Measurements from ENCODE around the gene PI4KA.
"Not testable (repeated sequence)": the region's sequence is repeated elsewhere in the genome, so short reads cannot be mapped to it uniquely, and the experiment has no call there.

DNA sequence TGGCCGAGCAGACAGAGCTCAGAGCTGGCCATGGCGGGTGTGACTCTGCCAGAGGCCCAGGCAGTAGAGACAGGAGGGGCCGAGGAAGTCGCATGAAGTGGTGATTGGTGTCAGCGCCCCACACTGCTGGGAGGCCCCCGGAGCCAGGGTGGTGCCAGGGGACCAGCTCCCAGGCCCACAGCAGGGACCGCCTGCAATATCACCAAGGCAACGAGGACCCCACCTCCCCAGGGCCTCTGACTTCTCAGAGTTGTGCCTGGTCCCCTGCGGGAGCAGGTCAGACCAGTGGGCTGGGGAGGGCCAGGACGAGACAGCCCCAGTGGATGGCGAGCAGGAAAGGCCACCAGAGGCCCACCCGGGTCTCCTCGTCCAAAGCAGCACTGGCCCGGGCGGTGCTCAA lies 189.1 kb downstream of the PI4KA start:
- TF ChIP-seq CTCF, POLR2A (IDR thresholded peaks at IDR 0.05): not testable (repeated sequence)

Measured in right lobe of liver (tissue), 4 donors.